ENCODE results near the gene DAP.

DNA sequence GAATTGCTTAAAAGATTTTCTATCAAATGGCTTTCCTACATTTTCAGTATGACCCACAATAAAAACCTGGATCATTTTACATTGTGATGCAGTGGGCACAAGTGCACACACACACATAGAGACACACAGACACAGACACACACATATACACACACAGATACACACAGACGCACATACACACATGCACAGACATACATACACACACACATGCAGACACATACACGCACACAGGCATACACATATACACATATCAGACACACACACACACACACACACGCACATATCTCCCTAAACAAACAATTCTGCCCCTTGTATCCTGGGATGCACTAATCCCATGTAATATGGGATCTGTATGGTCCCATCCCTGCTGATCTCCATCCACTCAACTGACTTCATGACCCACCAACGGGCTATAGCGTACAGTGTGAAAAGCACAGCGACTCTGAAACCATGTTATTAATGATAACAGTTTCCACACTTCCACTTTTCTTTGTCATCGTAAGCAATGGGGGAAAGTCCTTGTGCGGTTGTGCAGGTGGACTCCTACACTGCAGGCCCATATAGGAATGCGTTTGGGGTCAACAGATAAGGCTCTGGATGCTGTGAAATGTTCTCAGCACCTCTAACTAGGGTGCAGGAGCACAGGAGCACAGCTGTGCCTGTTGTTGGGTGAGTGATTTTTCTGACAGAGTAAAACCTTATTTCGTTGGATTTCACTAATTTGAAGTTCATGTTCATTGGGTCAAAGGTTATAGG lies 52.7 kb downstream of the DAP start:
- TF ChIP-seq, protein P1, sequence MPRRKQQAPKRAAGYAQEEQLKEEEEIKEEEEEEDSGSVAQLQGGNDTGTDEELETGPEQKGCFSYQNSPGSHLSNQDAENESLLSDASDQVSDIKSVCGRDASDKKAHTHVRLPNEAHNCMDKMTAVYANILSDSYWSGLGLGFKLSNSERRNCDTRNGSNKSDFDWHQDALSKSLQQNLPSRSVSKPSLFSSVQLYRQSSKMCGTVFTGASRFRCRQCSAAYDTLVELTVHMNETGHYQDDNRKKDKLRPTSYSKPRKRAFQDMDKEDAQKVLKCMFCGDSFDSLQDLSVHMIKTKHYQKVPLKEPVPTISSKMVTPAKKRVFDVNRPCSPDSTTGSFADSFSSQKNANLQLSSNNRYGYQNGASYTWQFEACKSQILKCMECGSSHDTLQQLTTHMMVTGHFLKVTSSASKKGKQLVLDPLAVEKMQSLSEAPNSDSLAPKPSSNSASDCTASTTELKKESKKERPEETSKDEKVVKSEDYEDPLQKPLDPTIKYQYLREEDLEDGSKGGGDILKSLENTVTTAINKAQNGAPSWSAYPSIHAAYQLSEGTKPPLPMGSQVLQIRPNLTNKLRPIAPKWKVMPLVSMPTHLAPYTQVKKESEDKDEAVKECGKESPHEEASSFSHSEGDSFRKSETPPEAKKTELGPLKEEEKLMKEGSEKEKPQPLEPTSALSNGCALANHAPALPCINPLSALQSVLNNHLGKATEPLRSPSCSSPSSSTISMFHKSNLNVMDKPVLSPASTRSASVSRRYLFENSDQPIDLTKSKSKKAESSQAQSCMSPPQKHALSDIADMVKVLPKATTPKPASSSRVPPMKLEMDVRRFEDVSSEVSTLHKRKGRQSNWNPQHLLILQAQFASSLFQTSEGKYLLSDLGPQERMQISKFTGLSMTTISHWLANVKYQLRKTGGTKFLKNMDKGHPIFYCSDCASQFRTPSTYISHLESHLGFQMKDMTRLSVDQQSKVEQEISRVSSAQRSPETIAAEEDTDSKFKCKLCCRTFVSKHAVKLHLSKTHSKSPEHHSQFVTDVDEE (CRISPR knock-in tag; IDR thresholded peaks at IDR 0.05): no peak
- TF ChIP-seq, protein P2, sequence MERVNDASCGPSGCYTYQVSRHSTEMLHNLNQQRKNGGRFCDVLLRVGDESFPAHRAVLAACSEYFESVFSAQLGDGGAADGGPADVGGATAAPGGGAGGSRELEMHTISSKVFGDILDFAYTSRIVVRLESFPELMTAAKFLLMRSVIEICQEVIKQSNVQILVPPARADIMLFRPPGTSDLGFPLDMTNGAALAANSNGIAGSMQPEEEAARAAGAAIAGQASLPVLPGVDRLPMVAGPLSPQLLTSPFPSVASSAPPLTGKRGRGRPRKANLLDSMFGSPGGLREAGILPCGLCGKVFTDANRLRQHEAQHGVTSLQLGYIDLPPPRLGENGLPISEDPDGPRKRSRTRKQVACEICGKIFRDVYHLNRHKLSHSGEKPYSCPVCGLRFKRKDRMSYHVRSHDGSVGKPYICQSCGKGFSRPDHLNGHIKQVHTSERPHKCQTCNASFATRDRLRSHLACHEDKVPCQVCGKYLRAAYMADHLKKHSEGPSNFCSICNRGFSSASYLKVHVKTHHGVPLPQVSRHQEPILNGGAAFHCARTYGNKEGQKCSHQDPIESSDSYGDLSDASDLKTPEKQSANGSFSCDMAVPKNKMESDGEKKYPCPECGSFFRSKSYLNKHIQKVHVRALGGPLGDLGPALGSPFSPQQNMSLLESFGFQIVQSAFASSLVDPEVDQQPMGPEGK (CRISPR knock-in tag; IDR thresholded peaks at IDR 0.05; ENCODE audit: borderline replicate concordance): no peak
- no peak for TF ChIP-seq ZNF565 (CRISPR knock-in tag; conservative IDR thresholded peaks at IDR 0.05; ENCODE audit: low read depth)
- TF ChIP-seq OSR1 (CRISPR knock-in tag; IDR thresholded peaks at IDR 0.05): no peak
- no peak for TF ChIP-seq TOX (CRISPR knock-in tag; IDR thresholded peaks at IDR 0.05; ENCODE audit: borderline replicate concordance)
- TF ChIP-seq ZNF70 (CRISPR knock-in tag; IDR thresholded peaks at IDR 0.05): no peak
- no peak for TF ChIP-seq GLIS3 (CRISPR knock-in tag; IDR thresholded peaks at IDR 0.05)
- no peak for TF ChIP-seq ZFP3 (CRISPR knock-in tag; IDR thresholded peaks at IDR 0.05)
- TF ChIP-seq CSDC2 (CRISPR knock-in tag; IDR thresholded peaks at IDR 0.05): no peak
- TF ChIP-seq, protein P3, sequence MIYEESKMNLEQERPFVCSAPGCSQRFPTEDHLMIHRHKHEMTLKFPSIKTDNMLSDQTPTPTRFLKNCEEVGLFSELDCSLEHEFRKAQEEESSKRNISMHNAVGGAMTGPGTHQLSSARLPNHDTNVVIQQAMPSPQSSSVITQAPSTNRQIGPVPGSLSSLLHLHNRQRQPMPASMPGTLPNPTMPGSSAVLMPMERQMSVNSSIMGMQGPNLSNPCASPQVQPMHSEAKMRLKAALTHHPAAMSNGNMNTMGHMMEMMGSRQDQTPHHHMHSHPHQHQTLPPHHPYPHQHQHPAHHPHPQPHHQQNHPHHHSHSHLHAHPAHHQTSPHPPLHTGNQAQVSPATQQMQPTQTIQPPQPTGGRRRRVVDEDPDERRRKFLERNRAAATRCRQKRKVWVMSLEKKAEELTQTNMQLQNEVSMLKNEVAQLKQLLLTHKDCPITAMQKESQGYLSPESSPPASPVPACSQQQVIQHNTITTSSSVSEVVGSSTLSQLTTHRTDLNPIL (CRISPR knock-in tag; IDR thresholded peaks at IDR 0.05; ENCODE audit: low read depth): no peak
- TF ChIP-seq BACH2 (CRISPR knock-in tag; IDR thresholded peaks at IDR 0.05; ENCODE audit: borderline replicate concordance): no peak
- no peak for TF ChIP-seq ISL1 (CRISPR knock-in tag; IDR thresholded peaks at IDR 0.05)
- no peak for TF ChIP-seq ESRRG (CRISPR knock-in tag; IDR thresholded peaks at IDR 0.05)
- no peak for TF ChIP-seq ZC3H10 (CRISPR knock-in tag; IDR thresholded peaks at IDR 0.05)

All from SK-N-SH treated with all-trans-retinoic acid at 6 μM for 48 hours (cell line).